Measurements from ENCODE around the gene ZNF780A.
A peak's percentile ranks its signal among the peaks of the same experiment; 100 is the strongest.
"Not testable (repeated sequence)": the region's sequence is repeated elsewhere in the genome, so short reads cannot be mapped to it uniquely, and the experiment has no call there.

ZNF780A gene

GRCh38 chr19:40055049-40055448 is 35.7 kb downstream of the ZNF780A start:
- Histone ChIP-seq H3K9me3 (ENCODE audit: control insufficient read depth in 2 of 2, low read length in 2 of 2) (peaks cover 3 to 9% of the 10 kb centered on the region in 2 donors), H3K4me1 (ENCODE audit: control insufficient read depth in 2 of 2, insufficient read depth in 2 of 2, low read length in 2 of 2) (peaks cover 3 to 7% of the 10 kb centered on the region in 2 donors), H3K4me3 (ENCODE audit: low read length in 2 of 2) (peak overlapping the region; percentile 85 to 97), H3K36me3 (ENCODE audit: control insufficient read depth in 2 of 2, insufficient read depth in 2 of 2, low read length in 2 of 2) (peaks cover 0 to 5% of the 10 kb centered on the region in 2 donors), H3K27ac (ENCODE audit: low read depth in 2 of 2, low read length in 2 of 2) (no peak overlapping the region), H3K27me3 (ENCODE audit: control insufficient read depth in 2 of 2, insufficient read depth in 2 of 2, low read length in 2 of 2) (no peaks in the 10 kb centered on the region), H3K9ac (ENCODE audit: low read depth in 1 of 2, low read length in 2 of 2) (peak overlapping the region in 1 of 2 donors; percentile 64)

- peak overlapping the region; percentile 85 to 97 for H3K4me3 ChIP-seq (ENCODE audit: low read length in 2 of 2)
- H3K4me1 ChIP-seq (ENCODE audit: control insufficient read depth in 2 of 2, insufficient read depth in 2 of 2, low read length in 2 of 2): peaks cover 3 to 7% of the 10 kb centered on the region in 2 donors
- peaks cover 0 to 6% of the 10 kb centered on the region in 2 donors for H3K36me3 ChIP-seq (ENCODE audit: control insufficient read depth in 2 of 2, insufficient read depth in 2 of 2, low read length in 2 of 2)
- no peak overlapping the region for H3K9ac ChIP-seq (ENCODE audit: low read depth in 1 of 2, low read length in 2 of 2)
- no peaks in the 10 kb centered on the region for H3K27me3 ChIP-seq (ENCODE audit: control insufficient read depth in 2 of 2, insufficient read depth in 2 of 2, low read length in 2 of 2)
- peaks cover 0 to 5% of the 10 kb centered on the region in 2 donors for H3K9me3 ChIP-seq (ENCODE audit: control insufficient read depth in 2 of 2, low read length in 2 of 2)
- H3K27ac ChIP-seq (ENCODE audit: low read depth in 2 of 2, low read length in 2 of 2): no peak overlapping the region
Observed at GRCh38 chr19:40054632-40055031, 36.1 kb downstream of the ZNF780A start.

GRCh38 chr19:40053491-40053890 is 37.3 kb downstream of the ZNF780A start:
- no peak overlapping the region for H3K4me3 ChIP-seq (ENCODE audit: low read length in 2 of 2)
- peaks cover 0 to 16% of the 10 kb centered on the region in 2 donors for H3K36me3 ChIP-seq (ENCODE audit: control insufficient read depth in 2 of 2, insufficient read depth in 2 of 2, low read length in 2 of 2)

DNA sequence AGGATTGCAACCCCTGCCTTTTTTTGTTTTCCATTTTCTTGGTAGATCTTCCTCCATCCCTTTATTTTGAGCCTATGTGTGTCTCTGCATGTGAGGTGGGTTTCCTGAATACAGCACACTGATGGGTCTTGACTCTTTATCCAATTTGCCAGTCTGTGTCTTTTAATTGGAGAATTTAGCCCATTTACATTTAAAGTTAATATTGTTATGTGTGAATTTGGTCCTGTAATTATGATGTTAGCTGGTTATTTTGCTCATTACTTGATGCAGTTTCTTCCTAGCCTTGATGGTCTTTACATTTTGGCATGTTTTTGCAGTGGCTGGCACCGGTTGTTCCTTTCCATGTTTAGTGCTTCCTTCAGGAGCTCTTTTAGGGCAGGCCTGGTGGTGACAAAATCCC is 49.0 kb downstream of the ZNF780A start:
- H3K9ac ChIP-seq (ENCODE audit: low read depth in 1 of 2, low read length in 2 of 2): not testable (repeated sequence)
- H3K9me3 ChIP-seq (ENCODE audit: control insufficient read depth in 2 of 2, low read length in 2 of 2): peaks cover 5 to 18% of the 10 kb centered on the region in 2 donors

More at GRCh38 chr19:40053491-40053890, 37.3 kb downstream of the ZNF780A start:
- Histone ChIP-seq H3K27me3 (ENCODE audit: control insufficient read depth in 2 of 2, insufficient read depth in 2 of 2, low read length in 2 of 2) (no peaks in the 10 kb centered on the region), H3K27ac (ENCODE audit: low read depth in 2 of 2, low read length in 2 of 2) (no peak overlapping the region), H3K9ac (ENCODE audit: low read depth in 1 of 2, low read length in 2 of 2) (no peak overlapping the region), H3K9me3 (ENCODE audit: control insufficient read depth in 2 of 2, low read length in 2 of 2) (peaks cover 0 to 4% of the 10 kb centered on the region in 2 donors), H3K4me1 (ENCODE audit: control insufficient read depth in 2 of 2, insufficient read depth in 2 of 2, low read length in 2 of 2) (peaks cover 3 to 7% of the 10 kb centered on the region in 2 donors)

DNA sequence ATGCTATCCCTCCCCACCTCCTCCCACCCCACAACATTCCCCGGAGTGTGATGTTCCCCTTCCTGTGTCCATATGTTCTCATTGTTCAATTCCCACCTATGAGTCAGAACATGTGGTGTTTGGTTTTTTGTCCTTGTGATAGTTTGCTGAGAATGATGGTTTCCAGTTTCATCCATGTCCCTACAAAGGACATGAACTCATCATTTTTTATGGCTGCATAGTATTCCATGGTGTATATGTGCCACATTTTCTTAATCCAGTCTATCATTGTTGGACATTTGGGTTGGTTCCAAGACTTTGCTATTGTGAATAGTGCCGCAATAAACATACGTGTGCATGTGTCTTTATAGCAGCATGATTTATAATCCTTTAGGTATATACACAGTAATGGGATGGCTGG is 52.7 kb downstream of the ZNF780A start:
- not testable (repeated sequence) for H3K9ac ChIP-seq (ENCODE audit: low read depth in 1 of 2, low read length in 2 of 2); H3K36me3 ChIP-seq (ENCODE audit: control insufficient read depth in 2 of 2, insufficient read depth in 2 of 2, low read length in 2 of 2); H3K4me3 ChIP-seq (ENCODE audit: low read length in 2 of 2); H3K4me1 ChIP-seq (ENCODE audit: control insufficient read depth in 2 of 2, insufficient read depth in 2 of 2, low read length in 2 of 2); H3K27me3 ChIP-seq (ENCODE audit: control insufficient read depth in 2 of 2, insufficient read depth in 2 of 2, low read length in 2 of 2); H3K27ac ChIP-seq (ENCODE audit: low read depth in 2 of 2, low read length in 2 of 2)
- peaks cover 29% of the 10 kb centered on the region in 2 donors for H3K9me3 ChIP-seq (ENCODE audit: control insufficient read depth in 2 of 2, low read length in 2 of 2)

More for the DNA sequence above, 49.0 kb downstream of the ZNF780A start:
- not testable (repeated sequence) for H3K27me3 ChIP-seq (ENCODE audit: control insufficient read depth in 2 of 2, insufficient read depth in 2 of 2, low read length in 2 of 2); H3K27ac ChIP-seq (ENCODE audit: low read depth in 2 of 2, low read length in 2 of 2); H3K4me1 ChIP-seq (ENCODE audit: control insufficient read depth in 2 of 2, insufficient read depth in 2 of 2, low read length in 2 of 2); H3K4me3 ChIP-seq (ENCODE audit: low read length in 2 of 2)
- H3K36me3 ChIP-seq (ENCODE audit: control insufficient read depth in 2 of 2, insufficient read depth in 2 of 2, low read length in 2 of 2): peaks cover 25 to 32% of the 10 kb centered on the region in 2 donors

DNA sequence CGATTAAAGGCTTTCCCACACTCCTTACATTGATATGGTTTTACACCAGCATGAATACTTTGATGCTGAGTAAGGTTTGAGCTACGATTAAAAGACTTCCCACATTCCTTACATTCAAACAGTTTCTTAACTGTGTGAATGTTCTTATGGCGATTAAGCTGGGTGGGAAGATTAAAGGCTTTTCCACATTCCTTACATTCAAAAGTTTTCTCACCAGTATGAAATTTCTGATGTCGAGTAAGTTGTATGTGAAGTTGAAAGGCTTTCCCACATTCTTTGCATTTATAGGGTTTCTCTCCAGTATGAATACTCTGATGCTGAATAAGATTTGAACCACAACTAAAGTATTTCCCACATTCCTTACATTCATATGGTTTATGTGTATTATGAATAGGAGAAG is 54.7 kb downstream of the ZNF780A start:
- H3K36me3 ChIP-seq (ENCODE audit: control insufficient read depth in 2 of 2, insufficient read depth in 2 of 2, low read length in 2 of 2): no peaks in the 10 kb centered on the region
- peaks cover 32 to 41% of the 10 kb centered on the region in 2 donors for H3K9me3 ChIP-seq (ENCODE audit: control insufficient read depth in 2 of 2, low read length in 2 of 2)
- H3K27ac ChIP-seq (ENCODE audit: low read depth in 2 of 2, low read length in 2 of 2): no peak overlapping the region
- H3K4me3 ChIP-seq (ENCODE audit: low read length in 2 of 2): no peak overlapping the region
- H3K9ac ChIP-seq (ENCODE audit: low read depth in 1 of 2, low read length in 2 of 2): no peak overlapping the region
- H3K4me1 ChIP-seq (ENCODE audit: control insufficient read depth in 2 of 2, insufficient read depth in 2 of 2, low read length in 2 of 2): no peaks in the 10 kb centered on the region
- H3K27me3 ChIP-seq (ENCODE audit: control insufficient read depth in 2 of 2, insufficient read depth in 2 of 2, low read length in 2 of 2): no peaks in the 10 kb centered on the region

DNA sequence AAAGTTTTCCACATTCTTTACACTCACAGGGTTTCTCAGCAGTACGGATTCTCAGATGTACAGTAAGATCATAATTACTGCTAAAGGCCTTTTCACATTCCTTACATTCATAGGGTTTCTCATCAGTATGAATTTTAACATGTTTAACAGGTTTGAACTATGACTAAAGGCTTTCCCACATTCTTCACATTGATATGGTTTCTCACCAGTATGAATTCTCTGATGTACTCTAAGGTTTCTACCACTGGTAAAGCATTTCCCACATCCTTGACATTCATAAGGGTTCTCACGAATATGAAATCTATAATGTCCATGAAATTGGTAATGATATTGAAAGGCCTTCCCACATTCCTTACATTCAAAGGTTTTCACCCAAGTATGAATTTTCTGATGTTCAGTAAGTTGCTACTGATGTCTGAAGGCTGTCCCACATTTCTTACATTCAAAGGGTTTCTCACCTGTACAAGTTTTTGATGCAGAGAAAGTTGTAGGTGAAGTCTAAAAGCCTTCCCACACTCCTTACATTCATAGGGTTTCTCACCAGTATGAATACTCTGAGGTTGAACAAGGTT is 56.7 kb downstream of the ZNF780A start:
- Histone ChIP-seq H3K27ac (ENCODE audit: low read depth in 2 of 2, low read length in 2 of 2) (no peak overlapping the region), H3K4me1 (ENCODE audit: control insufficient read depth in 2 of 2, insufficient read depth in 2 of 2, low read length in 2 of 2) (no peaks in the 10 kb centered on the region), H3K36me3 (ENCODE audit: control insufficient read depth in 2 of 2, insufficient read depth in 2 of 2, low read length in 2 of 2) (no peaks in the 10 kb centered on the region), H3K4me3 (ENCODE audit: low read length in 2 of 2) (no peak overlapping the region), H3K27me3 (ENCODE audit: control insufficient read depth in 2 of 2, insufficient read depth in 2 of 2, low read length in 2 of 2) (no peaks in the 10 kb centered on the region), H3K9me3 (ENCODE audit: control insufficient read depth in 2 of 2, low read length in 2 of 2) (peaks cover 40 to 44% of the 10 kb centered on the region in 2 donors), H3K9ac (ENCODE audit: low read depth in 1 of 2, low read length in 2 of 2) (no peak overlapping the region)

DNA sequence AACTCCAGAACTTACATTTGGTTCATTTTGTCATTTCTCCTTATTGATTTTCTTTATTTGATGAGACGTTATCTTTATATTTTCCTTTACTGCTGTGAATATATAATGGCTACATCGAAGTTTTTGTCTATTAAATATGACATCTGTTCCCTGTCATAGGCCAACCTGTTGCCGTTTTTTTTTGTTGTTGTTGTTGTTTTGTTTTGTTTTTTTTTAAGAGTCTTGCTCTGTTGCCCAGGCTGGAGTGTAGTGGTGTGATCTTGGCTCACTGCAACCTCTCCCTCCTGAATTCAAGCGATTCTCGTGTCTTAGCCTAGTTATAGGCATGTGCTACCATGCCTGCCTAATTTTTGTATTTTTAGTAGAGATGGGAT is 64.2 kb downstream of the ZNF780A start:
- Histone ChIP-seq H3K36me3 (ENCODE audit: control insufficient read depth in 2 of 2, insufficient read depth in 2 of 2, low read length in 2 of 2) (no peaks in the 10 kb centered on the region), H3K27ac (ENCODE audit: low read depth in 2 of 2, low read length in 2 of 2) (no peak overlapping the region), H3K4me3 (ENCODE audit: low read length in 2 of 2) (no peak overlapping the region), H3K9ac (ENCODE audit: low read depth in 1 of 2, low read length in 2 of 2) (no peak overlapping the region), H3K9me3 (ENCODE audit: control insufficient read depth in 2 of 2, low read length in 2 of 2) (peaks cover 38 to 41% of the 10 kb centered on the region in 2 donors), H3K4me1 (ENCODE audit: control insufficient read depth in 2 of 2, insufficient read depth in 2 of 2, low read length in 2 of 2) (no peaks in the 10 kb centered on the region), H3K27me3 (ENCODE audit: control insufficient read depth in 2 of 2, insufficient read depth in 2 of 2, low read length in 2 of 2) (no peaks in the 10 kb centered on the region)

DNA sequence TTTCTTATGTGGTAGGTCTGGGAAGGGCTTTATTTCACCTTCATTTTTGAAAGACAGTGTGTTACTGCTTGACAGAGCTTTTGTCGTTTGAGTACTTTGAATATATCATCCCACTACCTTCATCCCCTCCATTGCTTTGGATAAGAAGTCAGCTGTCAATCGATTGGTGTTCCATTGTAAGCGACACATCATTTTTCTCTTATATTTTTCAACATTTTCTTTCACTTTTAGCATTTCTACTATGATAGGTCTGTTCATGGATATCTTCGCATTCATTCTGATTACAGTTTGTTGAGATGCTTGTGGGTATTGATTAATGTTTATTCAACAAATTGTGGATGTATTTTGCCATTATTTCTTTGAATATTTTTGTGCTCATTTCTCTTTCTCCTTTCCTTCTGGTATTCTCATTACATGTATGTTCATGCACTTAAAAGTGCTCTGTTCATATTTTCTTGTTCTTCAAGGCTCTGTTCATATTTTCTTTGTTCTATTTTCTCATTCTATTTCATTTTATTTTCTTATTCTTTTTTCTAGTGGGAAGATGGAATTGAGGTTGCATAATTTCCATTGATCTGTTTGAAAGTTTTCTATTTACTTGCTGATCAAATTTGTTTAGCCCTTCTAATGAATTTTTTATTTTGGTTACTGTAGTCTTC is 64.7 kb downstream of the ZNF780A start:
- Histone ChIP-seq H3K9ac (ENCODE audit: low read depth in 1 of 2, low read length in 2 of 2) (no peak overlapping the region), H3K27ac (ENCODE audit: low read depth in 2 of 2, low read length in 2 of 2) (no peak overlapping the region), H3K9me3 (ENCODE audit: control insufficient read depth in 2 of 2, low read length in 2 of 2) (peaks cover 36 to 38% of the 10 kb centered on the region in 2 donors), H3K36me3 (ENCODE audit: control insufficient read depth in 2 of 2, insufficient read depth in 2 of 2, low read length in 2 of 2) (no peaks in the 10 kb centered on the region), H3K4me3 (ENCODE audit: low read length in 2 of 2) (no peak overlapping the region), H3K27me3 (ENCODE audit: control insufficient read depth in 2 of 2, insufficient read depth in 2 of 2, low read length in 2 of 2) (no peaks in the 10 kb centered on the region), H3K4me1 (ENCODE audit: control insufficient read depth in 2 of 2, insufficient read depth in 2 of 2, low read length in 2 of 2) (no peaks in the 10 kb centered on the region)

DNA sequence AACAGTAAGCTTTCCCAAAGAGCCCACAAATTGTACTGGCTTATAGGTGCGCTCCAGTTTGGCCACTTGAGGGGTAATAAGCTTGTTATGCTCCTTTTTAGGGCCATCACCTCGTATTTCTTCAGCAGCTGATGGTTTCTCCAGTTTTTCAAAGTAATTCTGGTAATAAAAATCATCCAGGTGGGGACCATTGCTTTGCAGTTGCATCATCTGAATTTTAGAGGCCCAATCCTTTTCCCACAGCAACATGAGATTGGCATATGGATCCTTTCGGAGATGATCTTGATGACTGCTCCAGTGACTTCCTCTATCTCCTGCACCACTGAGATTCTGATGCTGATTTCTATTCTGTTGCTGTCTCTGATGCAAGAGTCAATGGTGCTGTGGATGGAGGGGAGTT is 66.8 kb downstream of the ZNF780A start:
- H3K4me3 ChIP-seq (ENCODE audit: low read length in 2 of 2): no peak overlapping the region
- no peaks in the 10 kb centered on the region for H3K36me3 ChIP-seq (ENCODE audit: control insufficient read depth in 2 of 2, insufficient read depth in 2 of 2, low read length in 2 of 2)
- no peak overlapping the region for H3K9ac ChIP-seq (ENCODE audit: low read depth in 1 of 2, low read length in 2 of 2)
- no peak overlapping the region for H3K27ac ChIP-seq (ENCODE audit: low read depth in 2 of 2, low read length in 2 of 2)
- peaks cover 32% of the 10 kb centered on the region in 2 donors for H3K9me3 ChIP-seq (ENCODE audit: control insufficient read depth in 2 of 2, low read length in 2 of 2)
- no peaks in the 10 kb centered on the region for H3K27me3 ChIP-seq (ENCODE audit: control insufficient read depth in 2 of 2, insufficient read depth in 2 of 2, low read length in 2 of 2)
- H3K4me1 ChIP-seq (ENCODE audit: control insufficient read depth in 2 of 2, insufficient read depth in 2 of 2, low read length in 2 of 2): no peaks in the 10 kb centered on the region
